Kidney (tissue), 14 donors: ENCODE measurements around the gene EMC6. TPM values are rescaled to one million over a fixed set of nuclear protein-coding genes. Genes with fewer than 3 reads are reported as not detected.
A peak's percentile ranks its signal among the peaks of the same experiment; 100 is the strongest.

ENCODE experiments used
- DNase-seq, 5 donors: peaks; one replicate each; pipeline ENCODE4 v3.0.0-alpha.2; 2013 to 2020
- FAIRE-seq: peaks from 2 replicates; lab custom pipeline; 2012; peaks lifted over from hg19 to GRCh38; lab: Jason Lieb, UNC
- H3K27ac ChIP-seq, 2 donors: one replicate each; pipeline ENCODE4 v1.7.0; 2013; ENCODE audit warnings: low read depth in 2 of 2, low read length in 2 of 2, inconsistent platforms in 1 of 2
- H3K27me3 ChIP-seq: one replicate; pipeline ENCODE4 v1.7.1; 2013; ENCODE audit warnings: low read length, inconsistent platforms; ENCODE audit not compliant: control insufficient read depth, insufficient read depth
- H3K36me3 ChIP-seq, 3 donors: one replicate each; pipeline versions ENCODE4 v1.7.0 to v1.7.1; 2013; ENCODE audit warnings: low read length in 3 of 3, control low read depth in 1 of 3, inconsistent platforms in 1 of 3; ENCODE audit not compliant: insufficient read depth in 3 of 3, control insufficient read depth in 2 of 3
- H3K4me1 ChIP-seq, 3 donors: one replicate each; pipeline versions ENCODE4 v1.7.0 to v1.7.1; 2013; ENCODE audit warnings: low read length in 3 of 3, inconsistent platforms in 1 of 3, low read depth in 1 of 3; ENCODE audit not compliant: control insufficient read depth in 2 of 3, insufficient read depth in 2 of 3
- H3K4me3 ChIP-seq, 3 donors: one replicate each; pipeline versions ENCODE4 v1.7.0 to v1.8.1; 2013; ENCODE audit warnings: low read length in 3 of 3, control low read depth in 1 of 3, inconsistent platforms in 1 of 3
- H3K9ac ChIP-seq, 3 donors: one replicate each; pipeline versions ENCODE4 v1.7.0 to v1.7.1; 2013; ENCODE audit warnings: low read length in 3 of 3, control low read depth in 1 of 3, inconsistent platforms in 1 of 3
- H3K9me3 ChIP-seq, 3 donors: one replicate each; pipeline versions ENCODE4 v1.7.0 to v1.7.1; 2013; ENCODE audit warnings: low read length in 3 of 3, control low read depth in 1 of 3, inconsistent platforms in 1 of 3; ENCODE audit not compliant: control insufficient read depth in 2 of 3, insufficient read depth in 1 of 3
- intact Hi-C: fragments of 100-400 bp; cut with DNase I; formaldehyde crosslinking; loops from one replicate; pipeline ENCODE4 v1.11.1; 2022
- polyA plus RNA-seq: library from polyadenylated mRNA; stranded (reverse); fragments of 350-450 nt; fragmentation: Illumina TruSeq; extraction: RNeasy Lipid Tissue Mini Kit (QIAGEN cat#74804); gene quantifications from one replicate; pipeline ENCODE4 v1.2.3, GENCODE V29; 2014; ENCODE audit warnings: low read depth, low replicate concordance; ENCODE audit not compliant: insufficient read depth
- total RNA-seq: library from RNA; stranded (reverse); fragmentation: NEBNext Ultra II Directional; extraction: Animal tissue kit (Norgen Biotek cat#: 25700); gene quantifications from one replicate; pipeline ENCODE4 v1.2.1, GENCODE V29; 2021
- TF ChIP-seq, protein P1 (sequence below): IDR thresholded peaks from 3 replicates; pipeline ENCODE4 v1.5.1; 2012; ENCODE audit warnings: mild to moderate bottlenecking, moderate library complexity, borderline replicate concordance; ENCODE audit not compliant: insufficient read depth; ENCODE audit errors: extremely low read depth
- donor health status: control.
- donor health status: control.
- donor health status: control.
- donor health status: control.
- donor health status: control.
- donor health status: DM: yes; HTN: yes; CAD: no.
- donor health status: Normal renal cell carcinoma (clear cell type).

The EMC6 gene
- total and polyA plus RNA-seq, 2 donors from 2014 or later = 25.6 to 77.1 TPM

DNA sequence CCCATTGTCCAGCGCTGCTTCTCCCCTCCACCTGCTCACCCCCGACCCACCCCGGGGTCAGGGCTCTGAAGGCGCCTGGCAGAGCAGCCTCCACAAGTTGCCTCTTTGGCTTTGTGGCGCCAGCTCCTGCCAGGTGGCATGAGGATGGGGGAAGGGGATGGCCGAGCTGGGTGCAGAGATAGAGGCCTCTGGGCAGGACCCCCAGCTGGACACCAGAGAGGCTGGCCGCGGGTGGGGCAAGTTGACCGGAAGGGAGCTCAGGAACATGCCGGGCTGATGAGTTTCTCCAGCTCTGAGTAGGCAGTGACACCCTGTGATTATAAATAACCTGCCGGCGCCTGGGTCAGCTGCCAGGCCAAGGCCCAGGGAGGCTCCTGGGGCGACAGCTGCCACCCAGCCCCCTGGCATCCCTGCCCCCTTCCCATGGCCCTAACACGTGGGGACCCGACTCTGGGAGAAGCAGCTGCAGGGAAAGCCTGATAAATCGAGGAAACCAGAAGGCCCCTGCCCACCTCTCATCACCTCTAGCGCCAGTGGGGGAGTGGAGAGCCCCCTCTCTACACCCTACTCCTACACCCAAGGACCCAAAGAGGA, 26.6 kb downstream of the EMC6 start:
- H3K4me3 ChIP-seq = peak overlapping the region in 1 of 3 donors; percentile 24

DNA sequence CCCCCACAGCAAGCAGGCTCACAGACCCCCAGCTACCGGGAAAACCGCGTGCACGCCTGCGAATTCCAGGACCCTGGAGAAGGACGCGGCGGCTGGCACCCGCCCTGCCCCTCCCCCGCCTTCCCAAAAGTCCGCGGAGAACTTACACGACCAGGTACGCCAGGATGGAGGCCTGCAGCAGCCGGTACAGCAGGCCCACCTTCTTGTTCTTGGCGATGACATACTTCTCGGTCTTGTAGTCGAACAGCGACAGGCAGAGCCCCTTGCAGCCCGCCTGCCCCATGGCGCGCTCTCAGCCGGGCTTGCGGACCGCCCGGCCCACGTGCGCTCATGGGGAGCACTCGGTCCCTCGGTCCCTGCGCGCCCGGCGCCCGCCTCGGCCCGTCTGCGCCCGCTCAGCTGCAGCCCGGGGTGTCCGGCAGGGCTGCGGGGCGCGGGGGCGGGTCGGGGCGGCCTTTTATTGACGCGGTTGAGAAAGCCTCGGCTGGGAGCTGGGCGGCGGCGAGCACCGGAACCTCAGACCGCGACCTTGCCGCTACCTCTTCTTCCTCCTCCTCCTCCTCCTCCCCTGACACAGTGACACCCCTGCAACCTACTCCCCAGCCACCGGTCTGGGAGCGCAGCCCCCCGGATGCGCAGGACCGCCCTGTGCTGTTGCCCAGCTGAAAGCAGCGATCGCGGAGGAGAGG, 27.3 kb downstream of the EMC6 start, which contains the start of gene P2RX5:
Gene P2RX5 (minus strand): TSS at position 433 of the 689 bp plus-strand sequence. CDS start 150 bp downstream, at position 283.
- TF ChIP-seq, protein P1, sequence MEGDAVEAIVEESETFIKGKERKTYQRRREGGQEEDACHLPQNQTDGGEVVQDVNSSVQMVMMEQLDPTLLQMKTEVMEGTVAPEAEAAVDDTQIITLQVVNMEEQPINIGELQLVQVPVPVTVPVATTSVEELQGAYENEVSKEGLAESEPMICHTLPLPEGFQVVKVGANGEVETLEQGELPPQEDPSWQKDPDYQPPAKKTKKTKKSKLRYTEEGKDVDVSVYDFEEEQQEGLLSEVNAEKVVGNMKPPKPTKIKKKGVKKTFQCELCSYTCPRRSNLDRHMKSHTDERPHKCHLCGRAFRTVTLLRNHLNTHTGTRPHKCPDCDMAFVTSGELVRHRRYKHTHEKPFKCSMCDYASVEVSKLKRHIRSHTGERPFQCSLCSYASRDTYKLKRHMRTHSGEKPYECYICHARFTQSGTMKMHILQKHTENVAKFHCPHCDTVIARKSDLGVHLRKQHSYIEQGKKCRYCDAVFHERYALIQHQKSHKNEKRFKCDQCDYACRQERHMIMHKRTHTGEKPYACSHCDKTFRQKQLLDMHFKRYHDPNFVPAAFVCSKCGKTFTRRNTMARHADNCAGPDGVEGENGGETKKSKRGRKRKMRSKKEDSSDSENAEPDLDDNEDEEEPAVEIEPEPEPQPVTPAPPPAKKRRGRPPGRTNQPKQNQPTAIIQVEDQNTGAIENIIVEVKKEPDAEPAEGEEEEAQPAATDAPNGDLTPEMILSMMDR = no peak
- no peaks in the 10 kb centered on the region for H3K36me3 ChIP-seq
- no peaks in the 10 kb centered on the region for H3K27me3 ChIP-seq
- peaks cover 0 to 3% (median 0%) of the 10 kb centered on the region in 3 donors for H3K9me3 ChIP-seq
- intact Hi-C loops = no loop called here
- H3K4me1 ChIP-seq = peaks cover 0 to 3% (median 0%) of the 10 kb centered on the region in 3 donors
- H3K9ac ChIP-seq = no peak within 1 kb of the TSS
- peak within 1 kb of the TSS in 2 of 3 donors; percentile 36 to 41 for H3K4me3 ChIP-seq
- FAIRE-seq (no peak), DNase-seq (peak in 4 of 5 donors; percentile 57 to 69 (median 62))
- H3K27ac ChIP-seq = no peak within 1 kb of the TSS

More for the DNA sequence above, 26.6 kb downstream of the EMC6 start:
- no peak overlapping the region for H3K27ac ChIP-seq
- intact Hi-C loops = no loop called here
- DNase-seq (no peak), FAIRE-seq (no peak)
- TF ChIP-seq, protein P1 = no peak
- H3K27me3 ChIP-seq = no peaks in the 10 kb centered on the region
- peaks cover 0 to 3% (median 0%) of the 10 kb centered on the region in 3 donors for H3K4me1 ChIP-seq
- H3K9ac ChIP-seq = no peak overlapping the region
- no peaks in the 10 kb centered on the region for H3K36me3 ChIP-seq
- peaks cover 0 to 3% (median 0%) of the 10 kb centered on the region in 3 donors for H3K9me3 ChIP-seq

DNA sequence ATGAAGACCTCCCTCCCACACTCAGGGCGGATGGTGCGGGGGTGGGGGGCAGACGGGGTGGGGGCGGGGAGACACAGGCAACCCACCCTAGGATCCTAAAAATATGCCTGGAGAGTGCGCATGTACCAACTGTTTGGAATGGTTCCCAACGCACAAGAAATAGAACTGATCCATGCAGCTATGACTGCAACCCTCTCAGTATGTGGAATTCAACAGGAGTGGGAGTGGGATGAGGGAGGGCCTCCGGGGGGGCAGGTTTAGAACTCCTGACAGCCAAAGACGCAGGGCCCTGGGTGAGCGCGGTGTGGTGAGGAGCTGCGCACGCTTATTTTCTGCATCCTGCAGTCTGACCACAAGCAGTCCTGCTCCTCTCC, 28.5 kb downstream of the EMC6 start:
- DNase-seq = no peak
- H3K4me3 ChIP-seq = no peak overlapping the region
- no peak overlapping the region for H3K9ac ChIP-seq
- no peaks in the 10 kb centered on the region for H3K36me3 ChIP-seq
- FAIRE-seq = no peak
- H3K4me1 ChIP-seq = peaks cover 0 to 3% (median 0%) of the 10 kb centered on the region in 3 donors
- H3K27me3 ChIP-seq = no peaks in the 10 kb centered on the region
- H3K9me3 ChIP-seq = peaks cover 0 to 3% (median 0%) of the 10 kb centered on the region in 3 donors
- no peak overlapping the region for H3K27ac ChIP-seq
- TF ChIP-seq, protein P1 = no peak
- intact Hi-C loops = no loop called here
